Measurements from ENCODE around the gene PIAS1.
A peak's percentile ranks its signal among the peaks of the same experiment; 100 is the strongest.
"Not testable (repeated sequence)": the region's sequence is repeated elsewhere in the genome, so short reads cannot be mapped to it uniquely, and the experiment has no call there.

The PIAS1 gene

DNA sequence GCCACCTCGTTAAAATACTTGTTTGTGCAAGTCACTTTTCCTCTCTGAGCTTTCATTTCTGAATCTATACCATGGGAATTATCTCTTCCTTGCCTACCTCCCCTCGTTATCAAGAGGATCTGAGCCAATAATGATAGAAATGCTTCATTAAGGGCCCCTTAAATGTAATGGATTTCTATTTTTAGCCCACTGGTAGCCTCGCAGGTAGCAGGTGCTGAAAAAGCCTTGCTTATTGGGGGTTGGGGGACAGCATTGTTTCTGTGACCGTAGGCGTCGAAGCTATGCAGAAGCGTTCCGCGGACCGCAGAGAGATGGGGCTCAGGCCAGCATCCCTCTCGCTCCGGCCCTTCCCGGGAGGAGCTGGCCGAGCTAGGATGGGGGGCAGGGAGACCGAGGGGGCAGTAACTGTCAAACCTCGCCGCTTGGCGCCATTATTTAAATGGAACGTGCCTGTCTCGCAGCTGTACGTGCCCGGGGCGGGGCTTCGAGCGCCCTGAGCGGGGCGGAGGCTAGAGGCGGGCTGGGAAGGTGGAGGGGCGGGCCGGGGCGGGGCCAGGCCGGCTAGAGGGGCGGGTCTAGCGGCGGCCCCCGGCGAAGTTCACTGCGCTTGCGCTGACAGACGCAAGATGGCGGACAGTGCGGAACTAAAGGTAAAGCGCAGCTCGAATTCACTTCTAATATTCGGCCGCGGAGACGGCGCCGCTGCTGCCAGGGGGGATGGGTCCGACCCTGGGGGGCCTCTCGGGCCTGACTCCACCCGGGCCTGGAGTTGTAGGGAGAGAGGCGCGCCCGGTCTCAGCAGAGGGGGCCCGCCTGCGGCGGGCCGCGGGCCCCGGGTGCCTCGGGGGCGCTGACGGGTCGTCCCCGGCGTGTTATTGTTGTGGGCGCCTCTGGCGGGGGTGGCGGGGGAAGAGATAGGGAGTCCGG lies at the start of gene PIAS1:
TSS of gene PIAS1 (plus strand) at position 615 of the 927 bp plus-strand sequence. CDS start at position 627, 12 bp downstream.
- DNase-seq = peak; percentile 84 to 98 (median 96)
- intact Hi-C loops (cut with DNase I) = no loop called here

DNA sequence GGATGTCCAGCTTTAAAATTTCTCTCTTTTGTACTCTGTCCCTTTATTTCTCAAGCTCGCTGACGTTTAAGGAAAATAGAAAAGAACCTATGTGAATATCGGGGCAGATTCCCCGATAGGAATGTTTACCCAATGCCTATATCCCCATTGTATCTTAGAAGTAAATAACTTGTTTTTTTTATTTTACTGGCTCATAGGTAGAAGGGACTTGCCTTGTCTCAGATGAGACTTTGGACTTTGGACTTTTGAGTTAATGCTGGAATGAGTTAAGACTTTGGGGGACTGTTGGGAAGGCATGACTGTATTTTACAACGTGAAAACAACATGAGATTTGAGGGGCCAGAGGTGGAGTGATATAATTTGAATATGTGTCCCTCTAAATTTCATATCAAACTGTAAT lies 46.5 kb upstream of the PIAS1 start:
- intact Hi-C loops (cut with DNase I); DNase-seq: not testable (repeated sequence)

DNA sequence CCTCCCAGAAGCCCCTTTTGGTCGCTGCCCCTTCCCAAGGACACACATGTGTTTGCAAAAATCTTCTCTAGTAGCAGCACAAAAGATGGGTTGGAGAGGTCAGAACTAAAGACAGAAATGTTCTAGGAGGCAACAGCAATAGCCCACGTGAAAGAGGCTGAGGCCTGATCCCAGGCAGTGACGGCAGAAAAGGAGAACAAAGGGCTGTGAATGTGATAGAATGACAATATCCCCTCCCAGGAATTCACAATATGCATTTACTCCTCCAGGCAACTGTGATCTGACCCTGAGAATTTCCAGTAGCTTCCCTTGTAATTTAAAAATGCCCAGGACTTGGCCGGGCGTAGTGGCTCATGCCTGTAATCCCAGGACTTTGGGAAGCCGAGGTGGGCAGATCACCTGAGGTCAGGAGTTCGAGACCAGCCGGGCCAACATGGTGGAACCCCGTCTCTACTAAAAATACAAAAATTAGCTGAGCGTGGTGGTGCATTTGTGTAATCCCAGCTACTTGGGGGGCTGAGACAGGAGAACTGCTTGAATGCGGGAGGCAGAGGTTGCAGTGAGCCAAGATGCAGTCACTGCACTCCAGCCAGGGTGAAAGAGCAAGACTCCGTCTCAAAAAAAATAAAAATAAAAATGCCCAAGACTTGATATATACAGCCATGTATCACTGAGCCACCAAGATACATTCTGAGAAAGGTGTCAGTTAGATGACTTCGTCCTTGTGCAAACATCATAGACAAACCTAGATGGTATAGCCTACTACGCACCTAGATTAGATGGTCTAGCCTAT lies 43.6 kb upstream of the PIAS1 start:
- intact Hi-C loops (cut with DNase I) = no loop called here
- no peak for DNase-seq

DNA sequence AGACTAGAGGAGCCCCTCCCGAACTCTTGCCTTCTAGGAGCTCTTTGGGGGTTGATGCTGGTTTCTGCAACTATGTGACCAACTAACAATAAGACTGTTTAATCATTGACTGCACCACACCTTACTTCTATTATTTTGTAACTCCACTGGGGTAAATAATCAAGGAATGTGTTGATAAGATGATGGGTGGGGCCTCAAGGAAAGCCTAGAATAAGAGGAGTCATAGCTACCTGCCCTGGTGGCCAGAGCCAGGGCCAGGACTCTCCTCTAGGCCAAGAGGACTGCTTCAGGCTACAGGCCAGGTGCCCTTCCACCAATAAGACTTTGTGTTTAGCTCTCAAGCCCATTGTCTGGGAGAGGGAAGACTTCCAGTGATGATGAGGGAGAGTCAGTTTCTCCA lies 41.2 kb upstream of the PIAS1 start:
- intact Hi-C loops (cut with DNase I) = no loop called here
- no peak for DNase-seq

DNA sequence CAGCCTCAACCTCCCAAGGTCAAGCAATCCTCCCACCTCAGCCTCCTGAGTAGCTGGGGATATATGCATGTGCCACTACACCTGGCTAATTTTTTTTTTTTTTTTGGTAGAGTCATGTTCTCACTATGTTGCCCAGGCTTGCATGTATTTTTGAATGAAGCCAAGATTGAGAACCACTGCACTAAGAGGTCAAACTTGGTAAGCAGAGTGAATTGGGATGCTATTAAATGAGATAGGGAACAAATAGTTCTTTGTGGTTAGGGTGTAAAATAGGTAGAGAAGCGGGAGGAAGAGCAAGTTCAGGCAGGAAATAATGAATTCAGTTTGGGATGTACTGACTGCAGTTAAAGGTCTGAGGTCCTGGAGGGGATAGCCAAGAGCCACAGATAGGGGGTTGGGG lies 39.9 kb upstream of the PIAS1 start:
- intact Hi-C loops (cut with DNase I) = no loop called here

DNA sequence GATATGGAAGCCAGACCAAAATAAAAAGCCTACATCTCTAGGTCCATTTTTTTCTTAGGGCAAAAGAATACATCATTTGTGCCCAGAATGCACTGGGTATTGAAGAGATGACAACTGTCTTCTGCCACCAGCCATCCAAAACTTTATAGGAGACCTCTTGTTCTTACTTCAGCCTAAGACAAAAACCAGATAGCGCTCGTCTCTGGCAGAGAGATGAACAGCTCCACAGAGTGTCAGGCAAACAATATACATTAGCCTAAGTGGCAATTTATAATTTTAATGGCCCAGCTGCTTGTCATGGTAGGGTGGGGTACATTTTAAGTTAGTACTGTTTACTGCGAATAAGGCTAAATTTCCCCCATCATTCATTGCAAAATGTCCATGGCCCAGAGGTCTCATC lies 38.9 kb upstream of the PIAS1 start:
- no peak for DNase-seq

More for the DNA sequence above, 39.9 kb upstream of the PIAS1 start:
- DNase-seq = no peak

DNA sequence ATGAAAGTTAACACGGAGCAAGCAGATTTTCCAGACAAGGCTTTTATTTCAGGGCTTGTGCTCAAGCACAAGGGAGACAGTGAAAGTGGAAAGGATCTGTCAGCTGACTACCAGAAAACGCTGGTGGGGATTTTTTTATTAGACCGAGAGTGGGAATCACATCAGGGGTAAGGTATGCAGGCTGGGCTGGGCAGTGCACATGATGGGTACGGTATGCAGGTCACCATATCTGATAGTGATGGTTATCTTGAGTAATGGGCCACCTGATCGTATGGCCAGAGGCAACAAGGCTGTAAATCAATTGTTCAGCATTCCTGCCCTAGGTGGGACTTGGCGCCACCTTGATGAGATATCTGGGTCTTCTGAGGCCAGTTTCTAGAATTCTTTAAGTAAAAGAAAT lies 36.9 kb upstream of the PIAS1 start:
- no peak for DNase-seq
- intact Hi-C loops (cut with DNase I) = no loop called here

More for the DNA sequence above, 38.9 kb upstream of the PIAS1 start:
- intact Hi-C loops (cut with DNase I) = no loop called here

DNA sequence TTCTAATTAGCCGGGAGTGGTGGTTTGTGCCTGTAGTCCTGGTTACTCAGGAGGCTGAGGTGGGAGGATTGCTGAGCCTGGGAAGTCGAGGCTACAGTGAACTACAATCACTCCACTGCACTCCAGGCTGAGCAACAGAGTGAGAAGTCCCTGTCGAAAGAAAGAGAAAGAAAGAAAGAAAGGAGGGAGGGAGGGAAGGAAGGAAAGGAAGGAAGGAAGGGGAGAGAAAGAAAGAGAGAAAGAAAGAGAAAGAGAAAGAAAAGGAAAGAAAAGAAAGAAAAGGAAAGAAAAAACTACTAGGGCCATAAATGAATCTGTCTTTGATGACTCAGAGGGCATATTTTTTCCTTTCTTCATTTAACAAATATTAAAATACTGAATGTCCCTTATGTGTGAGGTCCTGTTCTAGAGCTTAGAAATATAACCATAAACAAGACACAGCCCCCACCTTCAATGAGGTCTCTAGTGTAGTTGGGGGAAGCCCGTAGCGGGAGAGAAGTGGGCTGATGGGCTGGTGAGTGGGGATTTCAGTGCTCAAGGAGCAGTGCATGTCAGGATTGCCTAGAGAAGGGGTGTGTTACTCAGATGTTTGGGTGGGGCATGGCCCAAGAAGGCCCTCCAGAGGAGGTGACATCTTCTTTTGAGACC lies 35.2 kb upstream of the PIAS1 start:
- intact Hi-C loops (cut with DNase I) = no loop called here
- no peak for DNase-seq

DNA sequence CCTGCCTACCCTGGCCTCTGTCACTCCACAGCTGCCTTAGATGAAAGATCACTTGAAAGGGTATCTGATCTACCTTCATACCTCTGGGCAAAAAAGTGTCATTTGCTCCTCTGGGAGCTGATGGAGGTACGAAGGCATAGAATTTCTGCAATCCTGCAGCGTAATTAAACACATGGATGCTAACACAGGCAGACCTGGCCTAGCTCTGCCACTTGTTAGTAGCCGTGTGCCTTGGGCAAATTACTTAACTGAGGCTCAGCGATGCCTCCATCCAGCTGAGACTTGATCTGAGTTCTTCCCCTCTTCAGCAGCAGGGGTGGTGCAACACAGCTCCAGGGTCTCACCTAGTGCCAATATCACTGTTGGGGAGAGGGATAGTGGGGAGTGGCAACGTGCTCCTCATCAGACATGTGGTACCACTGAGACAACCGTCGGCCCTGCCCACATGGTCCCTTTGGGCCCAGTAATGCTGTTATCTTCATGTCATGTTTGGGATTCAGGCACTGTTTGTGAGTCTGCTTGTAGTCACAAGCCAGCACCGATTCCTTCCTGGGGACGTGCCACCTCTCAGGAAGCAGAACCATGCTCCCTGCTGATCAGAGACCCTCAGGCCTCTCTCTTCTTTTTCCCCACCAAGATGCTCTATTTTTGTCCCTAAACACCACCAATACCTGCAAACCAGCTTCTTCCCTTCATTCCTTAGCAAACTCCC lies 34.1 kb upstream of the PIAS1 start:
- intact Hi-C loops (cut with DNase I) = no loop called here
- DNase-seq = no peak

DNA sequence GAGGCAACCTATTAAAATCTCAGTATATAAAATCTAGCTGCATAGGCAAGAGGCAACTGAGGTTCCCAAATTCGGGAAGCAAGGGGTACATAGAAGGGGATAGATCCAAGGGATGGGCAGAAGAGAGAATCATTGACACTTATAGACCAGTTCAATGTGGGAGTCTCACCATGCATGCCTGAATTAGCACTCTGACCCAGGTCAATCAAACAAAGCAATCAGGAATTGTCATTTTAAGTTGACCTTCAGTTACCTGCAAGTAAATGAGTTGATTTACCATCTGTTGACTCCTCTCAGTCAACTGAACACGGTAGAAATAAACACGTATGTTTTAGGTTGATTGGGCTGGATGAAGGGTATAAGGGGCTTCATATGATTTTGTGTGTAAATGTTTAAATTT lies 33.4 kb upstream of the PIAS1 start:
- DNase-seq = no peak
- intact Hi-C loops (cut with DNase I) = no loop called here

DNA sequence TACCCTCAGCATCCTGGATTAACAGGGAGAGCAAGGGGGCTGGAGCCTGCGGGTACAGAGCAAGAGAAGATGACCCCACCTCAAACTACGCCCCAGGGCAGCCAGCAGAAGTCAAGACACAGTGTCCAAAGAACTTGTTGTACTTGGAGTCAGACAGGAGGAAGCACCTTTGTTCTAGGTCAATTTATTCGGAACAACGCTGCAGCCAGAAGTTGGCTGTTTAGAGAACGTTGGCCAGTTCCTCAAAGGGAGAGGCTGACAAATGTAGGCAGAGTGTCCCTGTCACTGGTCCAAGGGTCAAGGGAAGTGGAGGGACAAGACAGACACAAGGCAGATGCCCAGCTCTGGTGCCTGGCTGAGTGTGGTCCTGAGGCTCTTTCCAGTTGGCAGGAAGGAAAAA lies 32.1 kb upstream of the PIAS1 start:
- intact Hi-C loops (cut with DNase I) = no loop called here
- peak in 10 of 42 donors; percentile 6 to 45 (median 13) for DNase-seq

DNA sequence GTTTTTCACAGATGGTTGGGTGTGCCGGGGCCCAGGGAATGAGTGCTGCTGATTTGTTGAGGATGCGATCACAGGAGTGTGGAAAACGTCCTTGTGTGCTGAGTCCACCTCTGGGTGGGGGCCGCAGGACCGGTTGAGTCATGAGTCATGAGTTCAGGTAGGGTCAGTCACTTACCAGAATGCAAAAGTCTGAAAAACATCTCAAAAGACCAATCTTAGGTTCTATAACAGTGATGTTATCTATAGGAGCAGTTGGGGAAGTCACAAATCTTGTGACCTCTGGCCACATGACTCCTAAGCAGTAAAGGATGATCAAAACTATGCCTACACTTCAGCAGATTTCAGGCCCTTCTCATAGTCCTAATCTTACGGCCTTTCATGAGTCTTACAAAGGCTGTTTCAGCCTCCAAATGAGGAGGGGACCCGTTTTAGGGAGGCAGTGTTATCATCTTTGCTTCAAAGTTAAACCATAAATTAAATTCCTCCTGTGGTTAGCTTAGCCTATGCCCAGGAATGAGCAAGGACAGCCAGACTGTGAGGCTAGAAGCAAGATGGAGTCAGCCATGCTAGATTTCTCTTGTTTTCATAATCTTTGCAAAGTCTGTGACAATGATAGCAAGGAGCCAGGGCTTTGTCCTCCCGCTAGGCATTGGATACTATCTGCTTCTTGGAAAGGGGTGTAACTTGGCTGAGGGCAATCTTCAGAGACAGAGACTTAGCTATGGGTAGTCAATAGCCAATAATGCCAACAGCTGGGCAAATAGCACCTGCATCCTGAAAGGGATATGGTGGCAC lies 30.6 kb upstream of the PIAS1 start:
- intact Hi-C loops (cut with DNase I) = no loop called here
- DNase-seq = no peak

DNA sequence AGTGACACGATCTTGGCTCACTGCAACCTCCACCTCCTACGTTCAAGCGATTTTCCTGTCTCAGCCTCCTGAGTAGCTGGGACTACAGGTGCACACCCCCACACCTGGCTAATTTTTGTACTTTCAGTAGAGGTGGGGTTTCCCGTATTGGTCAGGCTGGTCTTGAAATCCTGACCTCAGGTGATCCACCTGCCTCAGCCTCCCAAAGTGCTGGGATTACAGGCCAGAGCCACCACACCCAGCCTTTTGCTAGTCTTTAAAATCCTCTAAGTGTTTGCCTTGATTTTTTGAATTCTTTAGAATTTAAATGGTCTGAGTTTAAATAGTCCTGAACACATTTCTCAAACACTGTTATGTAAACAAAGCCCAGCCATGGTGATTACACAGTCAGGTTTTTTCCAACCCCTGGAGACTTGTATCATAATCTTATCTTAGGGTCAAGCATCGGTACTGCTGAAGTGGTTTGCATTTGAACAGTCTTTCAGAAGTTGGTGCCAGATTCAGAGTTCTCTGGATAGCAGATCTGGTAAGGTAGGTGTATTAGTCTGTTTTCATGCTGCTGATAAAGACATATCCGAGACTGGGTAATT lies 28.2 kb upstream of the PIAS1 start:
- DNase-seq = no peak
- intact Hi-C loops (cut with DNase I) = no loop called here

DNA sequence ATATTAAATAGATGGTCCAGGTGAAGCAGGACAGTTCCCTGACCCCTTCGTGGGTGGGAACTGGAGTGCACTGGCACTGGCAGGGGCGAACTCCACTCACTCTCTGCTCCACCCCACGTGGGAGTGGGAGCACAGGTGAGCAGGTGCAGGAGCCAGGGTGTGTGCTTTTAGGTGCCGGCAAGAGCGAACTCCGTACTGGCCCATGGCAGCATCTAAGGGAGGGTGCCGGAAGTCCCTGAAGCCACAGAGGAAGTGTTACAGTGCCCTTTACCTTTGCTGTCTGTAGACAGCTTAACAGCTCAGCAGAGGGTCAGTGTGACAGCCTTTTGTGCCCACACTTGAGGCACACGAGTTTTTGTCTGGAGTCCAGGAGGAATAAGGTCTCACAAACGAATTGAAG lies 26.7 kb upstream of the PIAS1 start:
- no peak for DNase-seq
- intact Hi-C loops (cut with DNase I) = no loop called here

DNA sequence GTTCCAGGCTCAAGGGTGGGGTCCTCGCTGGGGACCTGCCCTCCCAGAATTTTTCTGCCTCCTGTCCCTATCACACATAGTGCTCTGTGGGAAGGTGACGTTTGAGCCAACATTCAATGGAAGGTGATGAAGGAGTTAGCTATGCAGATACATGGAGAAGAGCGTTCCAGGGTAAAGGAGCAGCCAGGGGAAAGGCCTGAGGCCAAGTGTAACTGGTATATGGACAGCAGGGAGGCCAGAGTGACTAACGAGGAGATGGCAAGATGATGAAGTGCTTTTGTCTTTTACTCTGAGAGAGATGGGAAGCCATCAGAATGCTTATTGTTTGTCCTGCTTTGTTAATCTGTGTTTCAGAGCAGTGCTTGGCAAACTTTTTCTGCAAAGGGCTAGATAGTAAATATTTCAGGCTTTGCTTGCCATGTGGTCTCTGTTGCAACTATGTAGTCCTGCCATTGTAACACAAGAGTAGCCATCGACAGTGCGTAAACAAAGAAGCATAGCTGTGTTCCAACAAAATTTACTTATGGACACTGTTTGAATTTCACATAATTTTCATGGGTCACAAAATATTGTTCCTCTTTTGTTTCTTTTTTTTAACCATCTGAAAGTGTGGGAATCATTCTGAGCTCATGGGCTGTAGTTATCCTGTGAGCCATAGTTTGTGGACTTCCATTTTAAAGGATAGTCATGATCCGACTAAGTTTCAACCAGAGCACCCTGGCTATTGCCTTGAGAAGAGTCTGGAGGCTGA lies 25.8 kb upstream of the PIAS1 start:
- DNase-seq = no peak
- intact Hi-C loops (cut with DNase I) = no loop called here

DNA sequence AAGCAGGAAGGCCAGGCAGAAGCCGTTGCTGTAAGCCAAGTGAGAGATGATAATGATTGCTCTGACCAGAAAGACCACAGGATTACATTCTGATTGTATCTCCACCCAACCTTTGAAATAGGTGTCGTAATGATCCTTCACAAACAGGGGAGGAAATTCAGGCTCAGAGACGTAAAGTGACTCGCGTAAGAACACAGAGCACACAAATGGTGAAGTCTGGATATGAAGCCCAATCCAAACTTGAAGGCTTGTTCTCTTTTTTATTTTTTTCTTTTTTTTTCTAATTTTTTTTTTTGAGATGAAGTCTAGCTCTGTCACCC lies 25.3 kb upstream of the PIAS1 start:
- intact Hi-C loops (cut with DNase I) = no loop called here
- no peak for DNase-seq

DNA sequence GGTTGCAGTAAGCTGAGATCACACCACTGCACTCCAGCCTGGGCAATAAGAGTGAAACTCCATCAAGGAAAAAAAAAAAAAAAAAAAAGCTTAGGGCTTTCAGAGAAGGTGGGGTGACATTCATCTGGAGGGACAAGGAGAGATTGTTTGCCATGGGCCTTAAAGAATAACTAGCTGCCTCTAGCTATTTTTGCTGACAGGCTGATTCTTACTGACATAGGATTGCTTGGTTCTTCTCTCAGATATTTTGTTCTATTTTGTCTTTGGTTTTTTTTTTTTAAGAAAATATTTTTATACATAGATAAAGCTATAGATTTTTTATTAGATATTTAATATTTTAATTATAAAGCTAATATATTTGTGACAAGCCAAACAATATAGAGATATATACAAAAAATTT lies 24.2 kb upstream of the PIAS1 start:
- intact Hi-C loops (cut with DNase I) = no loop called here
- no peak for DNase-seq

Measured in head of caudate nucleus (tissue), 42 donors.